HG03060 (cell line): ENCODE results near the gene RBMS3.

ENCODE experiments used
- ATAC-seq: cut with Tn5 transposase; IDR thresholded peaks from one replicate; pipeline ENCODE4 v1.9.1; 2021; ENCODE audit warnings: low read depth, moderate number of reproducible peaks; ENCODE audit not compliant: unreplicated experiment

Gene RBMS3

GRCh38 chr3:29426302-29427226 lies 145.7 kb downstream of the RBMS3 start:
- ATAC-seq, result no peak

- no peak for ATAC-seq
Measured at GRCh38 chr3:29427266-29428103, 146.6 kb downstream of the RBMS3 start.

- no peak for ATAC-seq
Measured at GRCh38 chr3:29429055-29429679, 148.3 kb downstream of the RBMS3 start.

- ATAC-seq, result no peak
Measured at GRCh38 chr3:29430558-29430971, 149.7 kb downstream of the RBMS3 start.

- ATAC-seq, result no peak
Measured at GRCh38 chr3:29436612-29437323, 155.9 kb downstream of the RBMS3 start.

- ATAC-seq, result no peak
Measured at GRCh38 chr3:29438580-29438979, 157.7 kb downstream of the RBMS3 start.

GRCh38 chr3:29440413-29441305 lies 159.8 kb downstream of the RBMS3 start:
- no peak for ATAC-seq

GRCh38 chr3:29441422-29441821 lies 160.6 kb downstream of the RBMS3 start:
- ATAC-seq, result no peak

- ATAC-seq, result no peak
Measured at GRCh38 chr3:29447946-29448627, 167.2 kb downstream of the RBMS3 start.

- ATAC-seq, result no peak
Measured at GRCh38 chr3:29451920-29452319, 171.0 kb downstream of the RBMS3 start.

GRCh38 chr3:29452934-29453283 lies 172.0 kb downstream of the RBMS3 start:
- ATAC-seq, result no peak

GRCh38 chr3:29453284-29454001 lies 172.6 kb downstream of the RBMS3 start:
- ATAC-seq, result no peak

GRCh38 chr3:29454161-29454611 lies 173.3 kb downstream of the RBMS3 start:
- no peak for ATAC-seq

- no peak for ATAC-seq
Measured at GRCh38 chr3:29456901-29457300, 176.0 kb downstream of the RBMS3 start.

GRCh38 chr3:29463304-29463703 lies 182.4 kb downstream of the RBMS3 start:
- ATAC-seq, result no peak

GRCh38 chr3:29465836-29466235 lies 185.0 kb downstream of the RBMS3 start:
- ATAC-seq, result no peak

- ATAC-seq, result no peak
Measured at GRCh38 chr3:29466442-29466841, 185.6 kb downstream of the RBMS3 start.

GRCh38 chr3:29468187-29468586 lies 187.3 kb downstream of the RBMS3 start:
- no peak for ATAC-seq
